VCaP (cell line): Measurements from ENCODE around the gene NTHL1.
A peak's percentile ranks its signal among the peaks of the same experiment; 100 is the strongest.

ENCODE experiments used
- H3K27ac ChIP-seq: fragments of 450-650 bp; 2 replicates; pipeline ENCODE4 v1.5.1; 2017
- TF ChIP-seq, protein P1 (sequence below): fragments of 450-650 bp; conservative IDR thresholded peaks from 2 replicates; pipeline ENCODE4 v1.5.1; 2017; ENCODE audit warnings: mild to moderate bottlenecking, moderate library complexity

NTHL1 gene

DNA sequence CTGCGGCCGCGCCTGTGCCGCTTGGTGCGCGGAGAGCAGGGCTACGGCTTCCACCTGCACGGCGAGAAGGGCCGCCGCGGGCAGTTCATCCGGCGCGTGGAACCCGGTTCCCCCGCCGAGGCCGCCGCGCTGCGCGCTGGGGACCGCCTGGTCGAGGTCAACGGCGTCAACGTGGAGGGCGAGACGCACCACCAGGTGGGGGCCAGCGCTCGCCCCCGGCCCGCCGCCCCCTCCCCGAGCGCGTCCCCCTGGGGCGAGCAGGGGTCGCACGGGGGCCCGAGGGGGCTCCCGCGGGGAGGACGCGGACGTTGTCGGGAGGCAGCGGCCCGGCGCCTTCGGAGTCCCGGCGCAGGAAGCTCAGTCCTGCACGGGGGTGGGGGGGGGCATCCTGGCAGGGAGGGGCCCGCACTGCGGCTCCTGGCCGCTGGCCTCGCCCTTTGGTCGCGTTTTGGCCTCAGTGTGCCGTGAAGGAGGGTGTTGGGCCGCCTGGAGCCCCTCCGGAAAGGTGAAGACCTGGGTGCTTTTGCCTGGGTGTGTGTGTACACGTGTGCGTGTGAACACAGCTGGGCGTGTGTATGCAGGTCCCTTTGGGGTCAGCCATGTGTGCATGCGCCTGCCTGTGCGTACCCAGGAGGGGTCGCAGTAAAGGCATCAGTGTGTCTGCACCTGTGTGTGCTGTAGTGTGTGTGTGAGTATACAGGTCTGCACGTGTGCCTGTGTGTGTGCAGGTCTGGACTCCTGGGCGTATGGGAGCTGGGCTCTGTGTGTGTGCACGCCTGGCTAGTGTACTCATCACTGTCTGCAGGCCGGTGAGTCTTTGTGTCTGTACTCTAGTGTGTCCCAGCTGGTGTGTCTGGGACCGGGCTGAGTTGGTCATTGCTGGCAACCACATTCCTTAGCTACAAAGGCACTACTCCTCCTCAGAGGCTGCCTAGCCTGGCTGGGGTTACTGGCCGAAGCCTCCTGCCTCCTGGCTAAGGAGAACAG is 20.3 kb downstream of the NTHL1 start:
- peak overlapping the region; percentile 79 for H3K27ac ChIP-seq

DNA sequence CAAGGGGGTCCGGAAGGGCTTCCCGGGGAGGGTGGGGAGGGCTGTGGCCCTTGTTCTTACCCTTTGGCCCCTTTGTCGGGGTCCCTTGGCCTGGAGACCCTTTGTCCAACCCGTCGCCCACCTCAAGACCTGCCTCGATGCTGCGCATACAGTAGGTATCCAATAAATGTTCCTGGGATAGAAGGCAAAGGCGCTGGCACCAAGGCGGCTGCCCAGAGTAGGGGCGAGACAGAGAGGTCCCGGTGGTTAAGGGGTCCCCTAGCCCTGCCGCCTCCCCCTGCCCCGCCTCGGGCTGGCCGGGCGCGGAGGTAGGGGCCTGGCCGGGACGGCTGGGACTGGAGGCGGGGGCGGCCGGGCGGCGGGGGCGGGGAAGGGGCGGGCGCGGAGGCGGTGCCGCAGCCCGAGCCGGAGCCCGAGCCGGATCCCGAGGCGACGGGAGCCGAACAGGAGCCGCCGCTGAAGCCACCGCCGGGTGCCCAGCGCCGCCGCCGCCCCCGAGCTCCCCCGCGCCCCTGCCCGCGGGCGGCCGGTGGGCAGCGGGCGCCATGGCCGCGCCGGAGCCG is 21.1 kb downstream of the NTHL1 start, which contains the start of gene NHERF2:
TSS of gene NHERF2 (plus strand) at position 442 of the 563 bp plus-strand sequence. CDS start at position 546, 104 bp downstream.
- TF ChIP-seq, protein P1, sequence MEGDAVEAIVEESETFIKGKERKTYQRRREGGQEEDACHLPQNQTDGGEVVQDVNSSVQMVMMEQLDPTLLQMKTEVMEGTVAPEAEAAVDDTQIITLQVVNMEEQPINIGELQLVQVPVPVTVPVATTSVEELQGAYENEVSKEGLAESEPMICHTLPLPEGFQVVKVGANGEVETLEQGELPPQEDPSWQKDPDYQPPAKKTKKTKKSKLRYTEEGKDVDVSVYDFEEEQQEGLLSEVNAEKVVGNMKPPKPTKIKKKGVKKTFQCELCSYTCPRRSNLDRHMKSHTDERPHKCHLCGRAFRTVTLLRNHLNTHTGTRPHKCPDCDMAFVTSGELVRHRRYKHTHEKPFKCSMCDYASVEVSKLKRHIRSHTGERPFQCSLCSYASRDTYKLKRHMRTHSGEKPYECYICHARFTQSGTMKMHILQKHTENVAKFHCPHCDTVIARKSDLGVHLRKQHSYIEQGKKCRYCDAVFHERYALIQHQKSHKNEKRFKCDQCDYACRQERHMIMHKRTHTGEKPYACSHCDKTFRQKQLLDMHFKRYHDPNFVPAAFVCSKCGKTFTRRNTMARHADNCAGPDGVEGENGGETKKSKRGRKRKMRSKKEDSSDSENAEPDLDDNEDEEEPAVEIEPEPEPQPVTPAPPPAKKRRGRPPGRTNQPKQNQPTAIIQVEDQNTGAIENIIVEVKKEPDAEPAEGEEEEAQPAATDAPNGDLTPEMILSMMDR = no peak

More for the DNA sequence above, 20.3 kb downstream of the NTHL1 start:
- TF ChIP-seq, protein P1 = no peak

DNA sequence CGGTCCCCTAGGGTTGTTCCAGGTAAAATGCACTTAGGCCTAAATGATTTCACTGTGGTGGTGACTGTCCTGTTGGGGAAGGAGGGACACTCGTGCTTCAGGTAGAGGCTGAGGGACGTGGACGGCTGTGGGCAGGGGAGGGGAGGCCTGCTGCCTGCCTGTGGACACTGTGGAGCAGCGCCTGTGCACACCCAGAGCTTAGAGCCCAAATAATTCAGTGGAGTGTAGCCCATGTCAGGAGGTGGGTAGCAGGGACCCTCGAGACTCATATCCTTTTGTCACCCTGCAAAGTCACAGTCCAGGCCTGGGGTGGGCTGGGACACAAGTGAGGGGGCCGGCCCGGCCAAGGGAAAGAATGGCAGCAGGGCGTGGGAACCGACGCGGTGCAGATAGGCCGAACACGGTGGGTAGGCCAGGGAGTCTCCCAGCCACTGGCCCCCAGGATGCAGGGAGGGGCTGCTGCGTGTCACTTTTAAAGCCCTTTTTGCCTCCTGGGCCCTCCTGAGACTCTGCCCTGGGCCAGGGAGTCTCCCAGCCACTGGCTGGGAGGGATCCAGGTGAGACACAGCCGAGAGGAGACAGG is 21.7 kb downstream of the NTHL1 start:
- H3K27ac ChIP-seq = peak overlapping the region; percentile 79; the same call in 1 of the 2 replicates
- TF ChIP-seq, protein P1 = no peak

More for the DNA sequence above, 21.1 kb downstream of the NTHL1 start, which contains the start of gene NHERF2:
- H3K27ac ChIP-seq = peak within 1 kb of the TSS; percentile 79

DNA sequence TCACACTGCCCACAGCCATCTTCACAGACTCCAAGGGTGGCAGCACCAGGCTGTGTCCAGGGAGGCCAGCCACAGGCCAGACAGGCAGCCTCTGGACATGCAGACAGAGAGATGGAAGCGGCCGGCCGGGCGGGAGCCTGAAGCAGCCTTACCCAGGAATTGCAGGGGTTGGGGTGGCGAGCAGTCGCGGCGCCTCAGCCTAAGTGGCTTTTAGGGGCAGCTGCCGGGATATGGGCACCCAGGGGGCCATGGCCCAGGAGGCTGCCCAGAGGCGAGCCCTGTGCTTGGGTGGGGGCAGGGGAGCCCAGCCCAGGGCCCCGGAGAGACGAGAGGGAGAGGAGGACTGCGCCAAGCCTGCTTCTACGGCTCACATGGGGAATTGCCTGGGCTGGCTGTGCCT is 22.4 kb downstream of the NTHL1 start:
- TF ChIP-seq, protein P1 = no peak
- H3K27ac ChIP-seq = no peak overlapping the region

DNA sequence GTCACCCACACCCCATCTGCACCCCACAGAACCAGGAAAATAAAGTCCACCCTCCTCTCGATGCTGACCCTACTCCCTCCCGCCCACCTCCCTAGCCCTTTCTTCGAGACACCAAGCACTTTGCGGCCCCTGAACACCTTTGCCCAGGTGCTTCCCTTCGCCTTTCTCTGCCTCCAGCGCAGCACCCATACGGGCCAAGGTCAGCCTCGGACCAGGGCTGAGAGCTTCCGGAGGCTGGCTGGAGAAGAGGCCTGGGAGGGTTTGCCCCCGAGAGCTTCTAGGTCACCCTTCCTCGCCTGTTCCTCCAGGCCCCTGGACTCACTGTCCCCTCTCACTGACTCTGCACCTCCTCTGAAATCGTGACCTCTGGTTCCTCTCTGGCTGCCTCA is 23.6 kb downstream of the NTHL1 start:
- peak overlapping the region; percentile 54; the same call in 1 of the 2 replicates for H3K27ac ChIP-seq
- TF ChIP-seq, protein P1 = no peak

DNA sequence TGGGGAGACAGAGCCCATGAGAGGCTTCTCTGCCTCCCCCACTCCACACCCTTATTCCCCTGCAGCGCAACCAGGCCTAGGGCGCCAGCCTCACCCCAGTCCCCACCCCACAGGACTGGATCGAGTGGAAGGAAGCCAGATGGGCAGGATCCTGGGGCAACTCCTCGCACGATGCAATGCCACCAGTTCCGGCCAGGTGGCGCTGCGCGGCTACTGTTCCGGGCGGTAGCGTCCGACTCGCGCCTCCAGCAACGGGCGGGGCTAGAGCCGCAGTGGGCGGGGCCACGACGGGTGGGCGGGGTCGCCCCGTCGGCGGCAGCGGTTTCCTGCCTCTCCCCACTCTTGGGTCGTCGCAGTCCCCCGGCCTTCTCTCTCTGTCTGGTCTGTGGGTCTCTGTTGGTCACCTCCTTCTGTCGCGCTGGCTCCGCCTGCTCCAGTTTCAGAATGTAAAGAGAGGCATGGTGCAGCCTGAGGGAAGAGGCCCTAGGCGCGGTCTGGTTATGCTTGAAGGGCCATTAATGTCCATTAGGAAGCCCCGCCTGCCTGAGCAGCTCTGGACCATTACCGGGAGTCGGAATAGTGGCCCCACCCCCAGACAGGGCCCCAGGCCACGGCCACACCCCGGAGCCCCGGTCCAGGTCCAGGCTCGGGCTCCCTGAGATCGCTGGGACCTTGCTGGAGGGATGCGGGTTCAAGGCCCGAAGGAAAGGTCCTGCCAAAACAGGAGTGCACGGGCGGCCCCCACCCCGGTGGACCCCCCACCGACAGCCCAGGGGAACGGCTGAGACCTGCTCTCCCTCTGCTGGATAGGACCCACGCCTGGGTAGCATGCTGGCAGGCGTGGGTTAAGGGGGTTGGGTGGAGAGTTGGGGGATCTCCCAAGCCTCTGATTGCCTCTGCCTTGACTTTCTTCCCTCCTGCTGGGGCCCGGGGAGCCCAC is 24.3 kb downstream of the NTHL1 start:
- peak overlapping the region; percentile 54; the same call in 1 of the 2 replicates for H3K27ac ChIP-seq
- TF ChIP-seq, protein P1 = peak; percentile 84
